SHP77 (cell line): ENCODE results near the gene OSBPL5.
"Not testable (repeated sequence)": the region's sequence is repeated elsewhere in the genome, so short reads cannot be mapped to it uniquely, and the experiment has no call there.

Experiments used
- DNase-seq, 2 experiments: peaks; one replicate each; lab custom pipeline; 2025; lab: John Stamatoyannopoulos, UW

The OSBPL5 gene

GRCh38 chr11:3180869-3181268 is 15.8 kb upstream of the OSBPL5 start:
- no peak for DNase-seq

GRCh38 chr11:3178349-3178748 is 13.2 kb upstream of the OSBPL5 start:
- no peak for DNase-seq

GRCh38 chr11:3177931-3178330 is 12.8 kb upstream of the OSBPL5 start:
- DNase-seq = no peak

- no peak for DNase-seq
These were observed 11.4 kb upstream of the OSBPL5 start for GRCh38 chr11:3176487-3176886.

- DNase-seq = no peak
These were observed 10.1 kb upstream of the OSBPL5 start for GRCh38 chr11:3175194-3175593.

- DNase-seq = no peak
These were observed 9.3 kb upstream of the OSBPL5 start for GRCh38 chr11:3174387-3174786.

GRCh38 chr11:3173795-3174194 is 8.7 kb upstream of the OSBPL5 start:
- no peak for DNase-seq

- DNase-seq = no peak
These were observed 6.9 kb upstream of the OSBPL5 start for GRCh38 chr11:3171931-3172560.

- no peak for DNase-seq
These were observed 5.9 kb upstream of the OSBPL5 start for GRCh38 chr11:3170756-3171650.

GRCh38 chr11:3170044-3170755 is 5.1 kb upstream of the OSBPL5 start:
- DNase-seq = no peak

- no peak for DNase-seq
These were observed 4.3 kb upstream of the OSBPL5 start for GRCh38 chr11:3169255-3170043.

- not testable (repeated sequence) for DNase-seq
These were observed 3.7 kb upstream of the OSBPL5 start for GRCh38 chr11:3168742-3169254.

- DNase-seq = no peak
These were observed 2.3 kb upstream of the OSBPL5 start for GRCh38 chr11:3167143-3168119.

- DNase-seq = no peak
These were observed 1.4 kb upstream of the OSBPL5 start for GRCh38 chr11:3166268-3167142.

- no peak for DNase-seq
These were observed 782 bp upstream of the OSBPL5 start for GRCh38 chr11:3165916-3166267.

- no peak for DNase-seq
These were observed 458 bp downstream of the OSBPL5 start for GRCh38 chr11:3164552-3165151.

GRCh38 chr11:3164138-3164551 is 965 bp downstream of the OSBPL5 start:
- no peak for DNase-seq

GRCh38 chr11:3163241-3163981 is 1.7 kb downstream of the OSBPL5 start:
- DNase-seq = no peak
